SK-N-SH (cell line): ENCODE data around the gene SPAG4. TPM values are rescaled to one million over a fixed set of nuclear protein-coding genes. Genes with fewer than 3 reads are reported as not detected.

Source experiments
- CTCF ChIA-PET: fragments of 300-600, 350-600 bp; formaldehyde crosslinking; extraction: SDS; loops from one replicate; lab custom pipeline; 2021; lab: Yijun Ruan, JAX
- POLR2A ChIA-PET: fragments of 350-600 bp; sonication (Branson Sonifier 250); formaldehyde crosslinking; extraction: SDS; loops from one replicate; lab custom pipeline; 2020; ENCODE audit warnings: antibody characterized with exemption, inconsistent platforms; lab: Yijun Ruan, JAX
- DNase-seq: peaks from one replicate; pipeline ENCODE4 v3.0.0; 2012
- H2AFZ ChIP-seq: fragments of 200-600 bp; sonication (generic); 2 replicates; pipeline ENCODE4 v1.8.1; 2016; ENCODE audit warnings: antibody characterized with exemption, mild to moderate bottlenecking, low read depth
- H3F3A ChIP-seq: fragments of 200-600 bp; sonication (generic); replicated peaks from 2 replicates; pipeline ENCODE3; 2016; ENCODE audit warnings: antibody characterized with exemption, mild to moderate bottlenecking; ENCODE audit not compliant: insufficient read depth
- H3K27ac ChIP-seq, 2 experiments: fragments of 200-500 bp in 1 of 2; fragments of 200-600 bp in 1 of 2; sonication (Bioruptor generic) in 1 of 2; sonication (generic), shearing (Covaris generic) in 1 of 2; 2 replicates each; pipeline versions ENCODE4 v1.5.1 to v1.6.1; 2014 to 2016; ENCODE audit warnings: low read depth in 2 of 2, inconsistent platforms in 1 of 2, low read length in 1 of 2, mild to moderate bottlenecking in 1 of 2, mixed read lengths in 1 of 2
- H3K27me3 ChIP-seq: fragments of 200-600 bp; sonication (generic), shearing (Covaris generic); 2 replicates; pipeline ENCODE4 v1.6.1; 2016; ENCODE audit warnings: mixed run types; ENCODE audit not compliant: insufficient read depth
- H3K36me3 ChIP-seq, 2 experiments: fragments of 200-500 bp in 1 of 2; fragments of 200-600 bp in 1 of 2; sonication (Bioruptor generic) in 1 of 2; sonication (generic) in 1 of 2; replicated peaks in 1 of 2; 2 replicates each; pipeline versions ENCODE3 to v1.5.1; 2014 to 2016; ENCODE audit warnings: low read length in 1 of 2, mild to moderate bottlenecking in 1 of 2; ENCODE audit not compliant: insufficient read depth in 2 of 2, control insufficient read depth in 1 of 2
- H3K4me1 ChIP-seq, 2 experiments: fragments of 200-500 bp in 1 of 2; fragments of 200-600 bp in 1 of 2; sonication (Bioruptor generic) in 1 of 2; sonication (generic), shearing (Covaris generic) in 1 of 2; 2 replicates each; pipeline versions ENCODE4 v1.5.1 to v1.6.1; 2014 to 2016; ENCODE audit warnings: low read depth in 1 of 2, low read length in 1 of 2, mixed run types in 1 of 2; ENCODE audit not compliant: insufficient read depth in 2 of 2, control insufficient read depth in 1 of 2
- H3K4me2 ChIP-seq: fragments of 200-600 bp; sonication (generic), shearing (Covaris generic); 2 replicates; pipeline ENCODE4 v1.6.1; 2017; ENCODE audit warnings: mixed run types
- H3K4me3 ChIP-seq, 2 experiments: fragments of 200-500 bp in 1 of 2; fragments of 200-600 bp in 1 of 2; sonication (Bioruptor generic) in 1 of 2; sonication (generic), shearing (Covaris generic) in 1 of 2; 2 replicates each; pipeline versions ENCODE4 v1.5.1 to v1.8.1; 2014 to 2016; ENCODE audit warnings: low read depth in 2 of 2, inconsistent platforms in 1 of 2, low read length in 1 of 2, mild to moderate bottlenecking in 1 of 2, mixed read lengths in 1 of 2, moderate library complexity in 1 of 2
- H3K79me2 ChIP-seq: fragments of 200-600 bp; sonication (generic); 2 replicates; pipeline ENCODE4 v1.8.1; 2017; ENCODE audit warnings: mild to moderate bottlenecking; ENCODE audit not compliant: insufficient read depth
- H3K9ac ChIP-seq: fragments of 200-600 bp; sonication (generic); 2 replicates; pipeline ENCODE4 v1.6.1; 2017; ENCODE audit warnings: mixed run types
- H3K9me2 ChIP-seq: fragments of 200-600 bp; sonication (generic); 2 replicates; pipeline ENCODE4 v1.6.1; 2017; ENCODE audit warnings: mixed run types
- H3K9me3 ChIP-seq: fragments of 200-600 bp; sonication (generic); 2 replicates; pipeline ENCODE4 v1.6.1; 2017; ENCODE audit warnings: mixed run types, mild to moderate bottlenecking, moderate library complexity
- H4K20me1 ChIP-seq: fragments of 200-600 bp; sonication (generic); 2 replicates; pipeline ENCODE4 v1.6.1; 2017; ENCODE audit warnings: mild to moderate bottlenecking, mixed run types; ENCODE audit not compliant: insufficient read depth
- FOXJ3 ChIP-seq: sonication (generic); formaldehyde crosslinking; IDR thresholded peaks from 2 replicates; pipeline ENCODE4 v1.5.1; 2020; ENCODE audit warnings: mild to moderate bottlenecking, missing genetic modification reagents
- FOXM1 ChIP-seq: IDR thresholded peaks from 2 replicates; pipeline ENCODE4 v1.4.0; 2012; ENCODE audit warnings: low read depth, mild to moderate bottlenecking
- GATA2 ChIP-seq: sonication (generic); formaldehyde crosslinking; IDR thresholded peaks from 2 replicates; pipeline ENCODE4 v1.5.0; 2020; ENCODE audit warnings: mild to moderate bottlenecking, missing genetic modification reagents
- MEF2A ChIP-seq: IDR thresholded peaks from 2 replicates; pipeline ENCODE4 v1.4.0; 2012; ENCODE audit warnings: low read depth, borderline replicate concordance
- NFIC ChIP-seq: IDR thresholded peaks from 2 replicates; pipeline ENCODE4 v1.4.0; 2012; ENCODE audit warnings: borderline replicate concordance
- SIN3A ChIP-seq: IDR thresholded peaks from 2 replicates; pipeline ENCODE4 v1.6.1; 2012; ENCODE audit warnings: low read depth, mild to moderate bottlenecking, low read length, moderate library complexity, borderline replicate concordance
- YY1 ChIP-seq: IDR thresholded peaks from 2 replicates; pipeline ENCODE4 v1.4.0; 2012; ENCODE audit warnings: low read depth, mild to moderate bottlenecking
- WGBS: methylation state at CpG from one replicate; pipeline ENCODE4 v1.1.6; 2017; ENCODE audit warnings: low lambda C conversion rate; 5-methylcytosine and 5-hydroxymethylcytosine counted together
- polyA plus RNA-seq, 3 experiments: library from polyadenylated mRNA; depleted of rRNA; stranded (reverse); fragments of >200 nt; gene quantifications; 2 replicates each; pipeline ENCODE4 v1.2.3, GENCODE V29; 2012
- TF ChIP-seq, protein P1 (sequence below): fragments of 200-600 bp; sonication (generic); IDR thresholded peaks from 2 replicates; pipeline ENCODE4 v1.6.1; 2017; ENCODE audit warnings: antibody characterized with exemption, mild to moderate bottlenecking, moderate library complexity
- TF ChIP-seq, protein P2 (sequence below): IDR thresholded peaks from 2 replicates; pipeline ENCODE4 v1.4.0; 2012; ENCODE audit warnings: low read depth, borderline replicate concordance
- TF ChIP-seq, protein P3 (sequence below): IDR thresholded peaks from 2 replicates; pipeline ENCODE4 v1.4.0; 2012; ENCODE audit warnings: low read depth
- TF ChIP-seq, protein P4 (sequence below): IDR thresholded peaks from 2 replicates; pipeline ENCODE4 v1.6.1; 2012; ENCODE audit warnings: mild to moderate bottlenecking, low read depth, low read length, moderate library complexity
- TF ChIP-seq, protein P5 (sequence below): IDR thresholded peaks from 2 replicates; pipeline ENCODE4; 2012
- TF ChIP-seq, protein P6 (sequence below): IDR thresholded peaks from 2 replicates; pipeline ENCODE4 v1.4.0; 2012; ENCODE audit warnings: low read depth, borderline replicate concordance

SPAG4 gene
- polyA plus RNA-seq, 1 of the 3 experiments (the other 2 are of a cell fraction), result 6.9 TPM

DNA sequence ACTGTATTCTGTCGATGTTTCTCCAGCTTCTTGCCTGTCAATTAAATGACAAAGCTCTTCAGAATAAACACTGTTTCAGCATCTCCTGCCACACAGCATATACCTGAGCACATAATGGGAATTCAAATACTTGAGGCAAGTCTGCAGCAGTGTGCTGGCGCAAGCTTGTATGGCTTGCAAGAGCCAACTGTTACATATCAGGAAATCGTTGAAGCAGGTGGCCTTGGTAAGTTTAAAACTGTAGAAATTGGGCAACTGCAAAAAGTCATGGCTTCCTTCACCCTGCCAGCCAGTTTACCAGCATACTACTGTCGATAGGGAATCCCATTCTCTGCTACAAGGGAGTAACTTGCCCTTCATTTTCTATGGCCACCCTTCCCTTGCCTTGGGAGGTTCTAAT lies 26.1 kb downstream of the SPAG4 start:
- WGBS, result 90% methylated on average over 4 of the region's 4 CpGs
- Histone ChIP-seq H2AFZ (no peak overlapping the region), H3K4me3 (no peak overlapping the region), H3F3A (peaks cover 3% of the 10 kb centered on the region), H3K27me3 (no peaks in the 10 kb centered on the region), H3K36me3 (peaks cover 5 to 10% of the 10 kb centered on the region in 2 experiments), H4K20me1 (peaks cover 100% of the 10 kb centered on the region), H3K9ac (no peak overlapping the region), H3K27ac (no peak overlapping the region), H3K9me3 (no peaks in the 10 kb centered on the region), H3K4me2 (no peak overlapping the region), H3K4me1 (no peaks in the 10 kb centered on the region), H3K9me2 (no peaks in the 10 kb centered on the region), H3K79me2 (peaks cover 100% of the 10 kb centered on the region)
- TF ChIP-seq, protein P1, sequence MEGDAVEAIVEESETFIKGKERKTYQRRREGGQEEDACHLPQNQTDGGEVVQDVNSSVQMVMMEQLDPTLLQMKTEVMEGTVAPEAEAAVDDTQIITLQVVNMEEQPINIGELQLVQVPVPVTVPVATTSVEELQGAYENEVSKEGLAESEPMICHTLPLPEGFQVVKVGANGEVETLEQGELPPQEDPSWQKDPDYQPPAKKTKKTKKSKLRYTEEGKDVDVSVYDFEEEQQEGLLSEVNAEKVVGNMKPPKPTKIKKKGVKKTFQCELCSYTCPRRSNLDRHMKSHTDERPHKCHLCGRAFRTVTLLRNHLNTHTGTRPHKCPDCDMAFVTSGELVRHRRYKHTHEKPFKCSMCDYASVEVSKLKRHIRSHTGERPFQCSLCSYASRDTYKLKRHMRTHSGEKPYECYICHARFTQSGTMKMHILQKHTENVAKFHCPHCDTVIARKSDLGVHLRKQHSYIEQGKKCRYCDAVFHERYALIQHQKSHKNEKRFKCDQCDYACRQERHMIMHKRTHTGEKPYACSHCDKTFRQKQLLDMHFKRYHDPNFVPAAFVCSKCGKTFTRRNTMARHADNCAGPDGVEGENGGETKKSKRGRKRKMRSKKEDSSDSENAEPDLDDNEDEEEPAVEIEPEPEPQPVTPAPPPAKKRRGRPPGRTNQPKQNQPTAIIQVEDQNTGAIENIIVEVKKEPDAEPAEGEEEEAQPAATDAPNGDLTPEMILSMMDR, result no peak
- TF ChIP-seq, protein P2, sequence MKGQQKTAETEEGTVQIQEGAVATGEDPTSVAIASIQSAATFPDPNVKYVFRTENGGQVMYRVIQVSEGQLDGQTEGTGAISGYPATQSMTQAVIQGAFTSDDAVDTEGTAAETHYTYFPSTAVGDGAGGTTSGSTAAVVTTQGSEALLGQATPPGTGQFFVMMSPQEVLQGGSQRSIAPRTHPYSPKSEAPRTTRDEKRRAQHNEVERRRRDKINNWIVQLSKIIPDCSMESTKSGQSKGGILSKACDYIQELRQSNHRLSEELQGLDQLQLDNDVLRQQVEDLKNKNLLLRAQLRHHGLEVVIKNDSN, result no peak
- no peak for TF ChIP-seq FOXM1
- no peak for TF ChIP-seq GATA2
- TF ChIP-seq, protein P3, sequence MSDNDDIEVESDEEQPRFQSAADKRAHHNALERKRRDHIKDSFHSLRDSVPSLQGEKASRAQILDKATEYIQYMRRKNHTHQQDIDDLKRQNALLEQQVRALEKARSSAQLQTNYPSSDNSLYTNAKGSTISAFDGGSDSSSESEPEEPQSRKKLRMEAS, result no peak
- TF ChIP-seq, protein P4, sequence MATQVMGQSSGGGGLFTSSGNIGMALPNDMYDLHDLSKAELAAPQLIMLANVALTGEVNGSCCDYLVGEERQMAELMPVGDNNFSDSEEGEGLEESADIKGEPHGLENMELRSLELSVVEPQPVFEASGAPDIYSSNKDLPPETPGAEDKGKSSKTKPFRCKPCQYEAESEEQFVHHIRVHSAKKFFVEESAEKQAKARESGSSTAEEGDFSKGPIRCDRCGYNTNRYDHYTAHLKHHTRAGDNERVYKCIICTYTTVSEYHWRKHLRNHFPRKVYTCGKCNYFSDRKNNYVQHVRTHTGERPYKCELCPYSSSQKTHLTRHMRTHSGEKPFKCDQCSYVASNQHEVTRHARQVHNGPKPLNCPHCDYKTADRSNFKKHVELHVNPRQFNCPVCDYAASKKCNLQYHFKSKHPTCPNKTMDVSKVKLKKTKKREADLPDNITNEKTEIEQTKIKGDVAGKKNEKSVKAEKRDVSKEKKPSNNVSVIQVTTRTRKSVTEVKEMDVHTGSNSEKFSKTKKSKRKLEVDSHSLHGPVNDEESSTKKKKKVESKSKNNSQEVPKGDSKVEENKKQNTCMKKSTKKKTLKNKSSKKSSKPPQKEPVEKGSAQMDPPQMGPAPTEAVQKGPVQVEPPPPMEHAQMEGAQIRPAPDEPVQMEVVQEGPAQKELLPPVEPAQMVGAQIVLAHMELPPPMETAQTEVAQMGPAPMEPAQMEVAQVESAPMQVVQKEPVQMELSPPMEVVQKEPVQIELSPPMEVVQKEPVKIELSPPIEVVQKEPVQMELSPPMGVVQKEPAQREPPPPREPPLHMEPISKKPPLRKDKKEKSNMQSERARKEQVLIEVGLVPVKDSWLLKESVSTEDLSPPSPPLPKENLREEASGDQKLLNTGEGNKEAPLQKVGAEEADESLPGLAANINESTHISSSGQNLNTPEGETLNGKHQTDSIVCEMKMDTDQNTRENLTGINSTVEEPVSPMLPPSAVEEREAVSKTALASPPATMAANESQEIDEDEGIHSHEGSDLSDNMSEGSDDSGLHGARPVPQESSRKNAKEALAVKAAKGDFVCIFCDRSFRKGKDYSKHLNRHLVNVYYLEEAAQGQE, result no peak
- no peak for TF ChIP-seq MEF2A
- TF ChIP-seq SIN3A, result no peak
- no peak for TF ChIP-seq YY1
- TF ChIP-seq, protein P5, sequence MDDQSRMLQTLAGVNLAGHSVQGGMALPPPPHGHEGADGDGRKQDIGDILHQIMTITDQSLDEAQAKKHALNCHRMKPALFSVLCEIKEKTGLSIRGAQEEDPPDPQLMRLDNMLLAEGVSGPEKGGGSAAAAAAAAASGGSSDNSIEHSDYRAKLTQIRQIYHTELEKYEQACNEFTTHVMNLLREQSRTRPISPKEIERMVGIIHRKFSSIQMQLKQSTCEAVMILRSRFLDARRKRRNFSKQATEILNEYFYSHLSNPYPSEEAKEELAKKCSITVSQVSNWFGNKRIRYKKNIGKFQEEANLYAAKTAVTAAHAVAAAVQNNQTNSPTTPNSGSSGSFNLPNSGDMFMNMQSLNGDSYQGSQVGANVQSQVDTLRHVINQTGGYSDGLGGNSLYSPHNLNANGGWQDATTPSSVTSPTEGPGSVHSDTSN, result no peak
- no peak for TF ChIP-seq NFIC
- no peak for TF ChIP-seq FOXJ3 (CRISPR knock-in tag)
- TF ChIP-seq, protein P6, sequence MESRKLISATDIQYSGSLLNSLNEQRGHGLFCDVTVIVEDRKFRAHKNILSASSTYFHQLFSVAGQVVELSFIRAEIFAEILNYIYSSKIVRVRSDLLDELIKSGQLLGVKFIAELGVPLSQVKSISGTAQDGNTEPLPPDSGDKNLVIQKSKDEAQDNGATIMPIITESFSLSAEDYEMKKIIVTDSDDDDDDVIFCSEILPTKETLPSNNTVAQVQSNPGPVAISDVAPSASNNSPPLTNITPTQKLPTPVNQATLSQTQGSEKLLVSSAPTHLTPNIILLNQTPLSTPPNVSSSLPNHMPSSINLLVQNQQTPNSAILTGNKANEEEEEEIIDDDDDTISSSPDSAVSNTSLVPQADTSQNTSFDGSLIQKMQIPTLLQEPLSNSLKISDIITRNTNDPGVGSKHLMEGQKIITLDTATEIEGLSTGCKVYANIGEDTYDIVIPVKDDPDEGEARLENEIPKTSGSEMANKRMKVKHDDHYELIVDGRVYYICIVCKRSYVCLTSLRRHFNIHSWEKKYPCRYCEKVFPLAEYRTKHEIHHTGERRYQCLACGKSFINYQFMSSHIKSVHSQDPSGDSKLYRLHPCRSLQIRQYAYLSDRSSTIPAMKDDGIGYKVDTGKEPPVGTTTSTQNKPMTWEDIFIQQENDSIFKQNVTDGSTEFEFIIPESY, result no peak
- CTCF ChIA-PET, result interaction anchor here (0.7 to 2.5 kb wide), 3 partner anchors 11 to 26 kb away, joined by 3 to 9 read pairs (median 3); partner anchors contain the start of gene SPAG4
- POLR2A ChIA-PET, result interaction anchor here (0.6 to 1.0 kb wide), 2 partner anchors 22 to 162 kb away, joined by 3 to 5 read pairs; no protein-coding TSS in a partner anchor
- DNase-seq, result no peak
